IPS-18a (cell line): ENCODE data around the gene CCL7.

Source experiments
- H3K27ac ChIP-seq: one replicate; pipeline ENCODE4 v1.5.1; 2013; ENCODE audit warnings: low read length
- H3K27me3 ChIP-seq: one replicate; pipeline ENCODE4 v1.6.1; 2013; ENCODE audit warnings: mild to moderate bottlenecking, low read length; ENCODE audit not compliant: control insufficient read depth, insufficient read depth
- H3K36me3 ChIP-seq: one replicate; pipeline ENCODE4 v1.6.1; 2013; ENCODE audit warnings: low read depth, low read length; ENCODE audit not compliant: control insufficient read depth
- H3K4me1 ChIP-seq: one replicate; pipeline ENCODE4 v1.6.1; 2013; ENCODE audit warnings: low read depth, low read length; ENCODE audit not compliant: control insufficient read depth
- H3K4me3 ChIP-seq: one replicate; pipeline ENCODE4 v1.5.1; 2013; ENCODE audit warnings: low read length
- H3K9ac ChIP-seq: one replicate; pipeline ENCODE4 v1.6.1; 2013; ENCODE audit warnings: mild to moderate bottlenecking, low read length, moderate library complexity
- H3K9me3 ChIP-seq: one replicate; pipeline ENCODE4 v1.6.1; 2013; ENCODE audit warnings: low read depth, low read length; ENCODE audit not compliant: control insufficient read depth

CCL7 gene

GRCh38 chr17:34235389-34236028 is 34.5 kb upstream of the CCL7 start:
- Histone ChIP-seq H3K27ac (no peak overlapping the region), H3K9ac (no peak overlapping the region), H3K4me1 (no peaks in the 10 kb centered on the region), H3K27me3 (no peaks in the 10 kb centered on the region), H3K4me3 (no peak overlapping the region), H3K9me3 (peaks cover 4% of the 10 kb centered on the region), H3K36me3 (no peaks in the 10 kb centered on the region)

- no peaks in the 10 kb centered on the region for H3K4me1 ChIP-seq
- no peaks in the 10 kb centered on the region for H3K9me3 ChIP-seq
- H3K4me3 ChIP-seq: no peak overlapping the region
- no peaks in the 10 kb centered on the region for H3K27me3 ChIP-seq
- H3K36me3 ChIP-seq: no peaks in the 10 kb centered on the region
- no peak overlapping the region for H3K9ac ChIP-seq
- H3K27ac ChIP-seq: no peak overlapping the region
These were observed 33.6 kb upstream of the CCL7 start for GRCh38 chr17:34236281-34236892.

- Histone ChIP-seq H3K36me3 (no peaks in the 10 kb centered on the region), H3K9me3 (no peaks in the 10 kb centered on the region), H3K27ac (no peak overlapping the region), H3K4me1 (no peaks in the 10 kb centered on the region), H3K9ac (no peak overlapping the region), H3K27me3 (no peaks in the 10 kb centered on the region), H3K4me3 (no peak overlapping the region)
These were observed 32.6 kb upstream of the CCL7 start for GRCh38 chr17:34237458-34237857.

GRCh38 chr17:34241062-34241461 is 29.0 kb upstream of the CCL7 start:
- Histone ChIP-seq H3K27ac (no peak overlapping the region), H3K4me3 (no peak overlapping the region), H3K9me3 (no peaks in the 10 kb centered on the region), H3K27me3 (no peaks in the 10 kb centered on the region), H3K4me1 (peaks cover 3% of the 10 kb centered on the region), H3K9ac (no peak overlapping the region), H3K36me3 (no peaks in the 10 kb centered on the region)

- Histone ChIP-seq H3K9ac (no peak overlapping the region), H3K27ac (no peak overlapping the region), H3K36me3 (no peaks in the 10 kb centered on the region), H3K9me3 (no peaks in the 10 kb centered on the region), H3K4me1 (peaks cover 3% of the 10 kb centered on the region), H3K27me3 (no peaks in the 10 kb centered on the region), H3K4me3 (no peak overlapping the region)
These were observed 27.2 kb upstream of the CCL7 start for GRCh38 chr17:34242587-34243363.

- H3K9me3 ChIP-seq: no peaks in the 10 kb centered on the region
- no peak overlapping the region for H3K4me3 ChIP-seq
- no peaks in the 10 kb centered on the region for H3K27me3 ChIP-seq
- H3K36me3 ChIP-seq: no peaks in the 10 kb centered on the region
- peaks cover 3% of the 10 kb centered on the region for H3K4me1 ChIP-seq
- no peak overlapping the region for H3K27ac ChIP-seq
- H3K9ac ChIP-seq: no peak overlapping the region
These were observed 26.4 kb upstream of the CCL7 start for GRCh38 chr17:34243364-34244320.

GRCh38 chr17:34245351-34245905 is 24.6 kb upstream of the CCL7 start:
- H3K4me1 ChIP-seq: peaks cover 3% of the 10 kb centered on the region
- no peaks in the 10 kb centered on the region for H3K27me3 ChIP-seq
- no peak overlapping the region for H3K27ac ChIP-seq
- H3K4me3 ChIP-seq: no peak overlapping the region
- H3K9me3 ChIP-seq: no peaks in the 10 kb centered on the region
- no peaks in the 10 kb centered on the region for H3K36me3 ChIP-seq
- no peak overlapping the region for H3K9ac ChIP-seq

- Histone ChIP-seq H3K4me3 (no peak overlapping the region), H3K4me1 (peaks cover 10% of the 10 kb centered on the region), H3K27ac (no peak overlapping the region), H3K27me3 (no peaks in the 10 kb centered on the region), H3K36me3 (no peaks in the 10 kb centered on the region), H3K9ac (no peak overlapping the region), H3K9me3 (no peaks in the 10 kb centered on the region)
These were observed 23.6 kb upstream of the CCL7 start for GRCh38 chr17:34246446-34246845.

GRCh38 chr17:34246881-34247280 is 23.1 kb upstream of the CCL7 start:
- Histone ChIP-seq H3K4me3 (no peak overlapping the region), H3K9me3 (no peaks in the 10 kb centered on the region), H3K9ac (no peak overlapping the region), H3K36me3 (no peaks in the 10 kb centered on the region), H3K27me3 (no peaks in the 10 kb centered on the region), H3K27ac (no peak overlapping the region), H3K4me1 (peaks cover 10% of the 10 kb centered on the region)

- Histone ChIP-seq H3K4me3 (no peak overlapping the region), H3K4me1 (peaks cover 7% of the 10 kb centered on the region), H3K9ac (no peak overlapping the region), H3K36me3 (no peaks in the 10 kb centered on the region), H3K9me3 (no peaks in the 10 kb centered on the region), H3K27ac (no peak overlapping the region), H3K27me3 (no peaks in the 10 kb centered on the region)
These were observed 21.5 kb upstream of the CCL7 start for GRCh38 chr17:34248511-34249024.

- no peaks in the 10 kb centered on the region for H3K27me3 ChIP-seq
- H3K4me1 ChIP-seq: peaks cover 9% of the 10 kb centered on the region
- H3K27ac ChIP-seq: no peak overlapping the region
- H3K9ac ChIP-seq: no peak overlapping the region
- H3K4me3 ChIP-seq: no peak overlapping the region
- no peaks in the 10 kb centered on the region for H3K36me3 ChIP-seq
- no peaks in the 10 kb centered on the region for H3K9me3 ChIP-seq
These were observed 21.0 kb upstream of the CCL7 start for GRCh38 chr17:34249061-34249460.
